Stimulated activated memory B cell treated with anti-CD40 and anti-IgM and Interleukin-4, amounts not matched to agents 10 μg/mL and 1 μg/mL and 100 μg/mL, for 72 hours (primary cell): ENCODE results near the gene MAPK12.

Experiments
- ATAC-seq: fragments of 150-1000 bp; cut with Tn5 transposase; 2 replicates; pipeline ENCODE4 v1.10.0; 2021
- H3K27ac Mint-ChIP-seq: one replicate; pipeline ENCODE4 v1.8.0; 2022; ENCODE audit warnings: mild to moderate bottlenecking, mixed read lengths
- H3K27me3 Mint-ChIP-seq: one replicate; pipeline ENCODE4 v1.8.0; 2022; ENCODE audit warnings: mixed read lengths
- H3K36me3 Mint-ChIP-seq: one replicate; pipeline ENCODE4 v1.8.0; 2022; ENCODE audit warnings: mixed read lengths
- H3K4me1 Mint-ChIP-seq: one replicate; pipeline ENCODE4 v1.8.0; 2022; ENCODE audit warnings: mixed read lengths
- H3K4me3 Mint-ChIP-seq: one replicate; pipeline ENCODE4 v1.8.0; 2022; ENCODE audit warnings: mild to moderate bottlenecking, moderate library complexity, mixed read lengths
- H3K9me3 Mint-ChIP-seq: one replicate; pipeline ENCODE4 v1.8.0; 2022; ENCODE audit warnings: mixed read lengths

Gene MAPK12

DNA sequence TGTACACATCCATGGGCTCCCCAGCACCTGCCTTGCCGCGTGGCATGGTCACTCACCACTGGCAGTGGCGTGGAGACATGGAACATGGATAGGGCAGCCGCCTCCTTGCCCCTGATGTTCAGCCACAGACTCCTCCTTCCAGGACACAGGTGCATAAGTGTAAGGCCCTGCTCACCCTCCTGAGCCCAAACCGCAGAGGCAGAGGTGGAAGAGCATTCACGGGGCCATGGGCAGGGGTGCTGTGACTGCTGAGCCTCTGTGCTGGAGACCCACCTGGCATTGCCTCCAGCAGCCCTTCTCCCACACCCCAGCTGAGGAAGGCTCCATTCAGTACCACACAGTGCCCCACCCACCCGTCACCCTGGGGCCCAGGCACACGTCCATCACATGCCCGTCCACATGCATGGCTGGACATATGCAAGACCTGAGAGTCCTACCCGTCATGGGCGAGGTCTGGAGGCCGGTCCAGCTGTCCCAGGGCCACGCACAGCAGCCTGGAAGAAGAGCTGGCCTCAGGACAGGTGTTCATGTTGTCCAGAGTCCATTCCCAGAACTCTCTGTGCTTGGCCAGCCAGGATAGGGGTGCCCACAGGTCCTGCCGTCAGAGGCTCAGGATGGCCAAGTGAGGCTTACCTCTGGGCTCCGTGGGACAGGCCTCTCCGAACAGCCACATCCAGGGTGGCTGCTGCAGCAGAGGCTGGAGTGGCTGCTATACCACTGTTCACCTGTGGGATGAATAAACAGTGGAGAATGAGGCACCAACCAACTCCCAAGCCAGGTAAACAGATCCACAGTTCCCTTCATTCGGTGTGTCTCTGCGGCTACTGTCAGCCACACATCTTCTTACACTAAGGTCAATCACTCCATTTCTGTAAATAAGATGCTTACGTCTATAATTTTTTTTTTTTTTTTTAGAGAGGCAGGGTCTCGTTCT is 15.0 kb downstream of the MAPK12 start:
- H3K27ac Mint-ChIP-seq = peak overlapping the region; percentile 91

DNA sequence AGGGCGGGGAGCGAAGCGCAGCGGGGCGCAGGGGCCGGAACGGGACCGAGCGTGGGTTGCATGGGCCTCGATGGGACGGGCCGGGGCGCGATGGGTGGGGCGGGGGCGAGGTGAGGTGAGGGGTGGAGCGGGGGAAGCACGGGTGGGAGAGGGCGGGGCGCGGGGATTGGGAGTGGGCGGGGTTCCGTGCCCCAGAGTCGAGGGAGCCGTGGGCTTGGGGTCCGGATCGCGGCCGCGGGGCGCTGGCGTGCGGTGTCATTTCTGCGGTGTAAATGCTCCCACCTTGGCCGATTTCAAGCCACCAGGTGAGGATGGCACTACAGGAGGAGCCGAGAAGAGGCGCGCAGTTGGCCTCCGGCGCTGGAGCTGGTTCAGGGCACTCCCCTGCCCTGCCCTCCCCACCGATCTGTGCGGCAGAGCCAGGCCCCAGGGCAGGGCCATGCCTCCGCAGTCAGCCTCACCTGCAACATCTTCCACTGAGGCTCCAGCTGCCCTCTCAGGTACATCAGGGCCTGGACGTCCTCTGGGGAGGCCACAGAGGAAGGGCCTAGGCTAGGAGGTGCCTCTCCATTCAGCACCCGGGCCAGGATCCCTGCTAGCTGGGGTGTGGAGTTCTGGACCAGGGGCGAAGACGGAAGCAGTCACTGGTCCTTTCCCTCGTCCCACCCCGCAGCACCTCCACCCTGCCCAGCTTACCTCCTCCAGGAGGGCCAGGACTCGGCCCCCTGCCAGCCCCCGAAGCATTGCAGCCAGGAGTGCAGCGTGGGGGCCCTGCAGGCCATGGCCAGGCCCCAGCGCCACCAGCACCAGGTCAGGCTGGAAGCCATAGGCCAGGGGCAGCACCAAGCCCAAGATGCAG is 16.0 kb downstream of the MAPK12 start:
- peak overlapping the region; percentile 93 for H3K4me3 Mint-ChIP-seq
- peak; percentile 55 for ATAC-seq
- H3K27me3 Mint-ChIP-seq = no peaks in the 10 kb centered on the region

More for the DNA sequence above, 15.0 kb downstream of the MAPK12 start:
- Mint-ChIP-seq H3K4me1 (peaks cover 56% of the 10 kb centered on the region), H3K9me3 (no peaks in the 10 kb centered on the region), H3K4me3 (peak overlapping the region; percentile 93), H3K36me3 (peaks cover 15% of the 10 kb centered on the region), H3K27me3 (no peaks in the 10 kb centered on the region)
- no peak for ATAC-seq

DNA sequence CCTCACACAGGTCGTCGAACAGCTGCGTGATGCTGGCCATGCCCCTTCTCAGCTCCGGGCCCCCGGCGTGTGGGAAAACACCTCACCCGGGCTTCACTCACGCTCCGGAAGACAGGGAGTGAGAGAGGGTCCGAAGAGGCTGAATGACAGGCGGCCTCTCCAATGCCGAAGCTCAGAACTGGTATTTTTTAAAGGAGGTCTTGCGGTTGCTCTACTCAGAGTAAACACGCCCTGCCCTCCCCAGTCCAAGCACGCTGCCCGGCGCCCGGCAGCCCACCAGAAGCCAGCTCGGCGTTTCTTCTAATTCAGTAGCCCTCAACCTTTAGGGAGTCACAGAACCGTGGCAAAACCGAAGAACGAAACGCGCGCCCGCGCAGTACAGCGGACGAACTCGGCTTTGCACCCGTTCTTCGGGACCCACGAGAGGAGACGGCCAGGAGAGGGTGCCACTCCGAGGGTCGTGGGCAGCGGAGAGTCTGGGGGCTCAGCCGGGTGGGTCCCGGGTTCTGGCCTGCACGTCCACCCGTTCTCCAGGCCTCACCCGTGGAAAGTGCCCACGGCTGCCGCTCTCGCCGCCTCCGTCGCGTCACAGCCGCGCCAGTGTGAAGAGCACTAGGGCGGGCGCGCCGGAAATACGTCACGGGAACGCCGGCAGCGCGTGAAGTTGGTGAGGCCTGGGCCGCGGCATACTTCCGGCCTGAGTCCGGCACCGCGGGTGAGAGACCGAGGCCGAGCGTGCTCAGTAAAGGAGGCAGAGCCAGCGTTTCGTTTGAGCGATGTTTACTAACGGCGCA is 16.9 kb downstream of the MAPK12 start, which contains the start of gene TUBGCP6:
TUBGCP6 (minus strand) TSS at position 604 of the 794 bp plus-strand sequence; CDS start at position 40, 564 bp downstream.
- Mint-ChIP-seq H3K4me1 (peaks cover 53% of the 10 kb centered on the region), H3K27ac (peak within 1 kb of the TSS; percentile 91), H3K4me3 (peak within 1 kb of the TSS; percentile 93), H3K36me3 (peaks cover 19% of the 10 kb centered on the region), H3K9me3 (no peaks in the 10 kb centered on the region), H3K27me3 (no peaks in the 10 kb centered on the region)
- peak; percentile 94 for ATAC-seq

More for the DNA sequence above, 16.0 kb downstream of the MAPK12 start:
- Mint-ChIP-seq H3K9me3 (no peaks in the 10 kb centered on the region), H3K27ac (peak overlapping the region; percentile 91), H3K36me3 (peaks cover 15% of the 10 kb centered on the region), H3K4me1 (peaks cover 61% of the 10 kb centered on the region)

DNA sequence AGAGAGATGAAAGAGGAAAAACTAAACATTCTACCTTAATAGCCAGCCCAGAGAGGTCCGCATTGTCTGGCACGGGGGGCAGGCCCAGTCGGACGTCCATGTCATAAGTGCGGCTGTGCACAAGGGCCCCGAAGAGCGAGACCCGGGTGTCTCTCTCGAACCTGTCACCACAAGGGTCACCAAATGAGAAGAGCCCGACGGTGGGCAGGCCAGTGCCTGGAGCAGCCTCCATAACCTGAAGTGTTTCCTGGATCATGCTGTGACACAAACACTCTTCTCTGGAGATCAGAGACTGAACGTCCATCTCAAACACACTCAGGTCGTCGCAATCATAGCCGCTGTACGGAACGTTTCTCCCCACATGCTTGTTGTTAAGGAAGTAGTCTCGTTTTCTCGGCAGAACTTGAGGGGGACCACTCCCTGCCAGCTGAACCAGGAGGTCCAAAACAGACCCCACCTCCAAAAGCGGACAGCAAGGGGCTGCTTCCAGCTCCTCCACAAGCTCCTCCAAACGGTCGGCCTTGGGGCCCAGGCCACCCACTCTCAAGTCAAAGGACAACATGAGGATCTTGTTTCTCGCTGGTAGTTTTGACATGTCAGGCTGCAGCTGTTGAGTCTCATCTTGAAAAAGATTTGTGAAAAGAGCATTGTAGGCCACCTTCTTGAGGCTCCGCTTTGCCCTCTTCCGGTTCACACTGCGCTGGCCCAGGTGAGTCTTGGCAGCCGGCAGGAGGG is 17.6 kb downstream of the MAPK12 start:
- peaks cover 19% of the 10 kb centered on the region for H3K36me3 Mint-ChIP-seq
- H3K27ac Mint-ChIP-seq = peak overlapping the region; percentile 91
- no peaks in the 10 kb centered on the region for H3K27me3 Mint-ChIP-seq
- no peak for ATAC-seq
- no peaks in the 10 kb centered on the region for H3K9me3 Mint-ChIP-seq
- peak overlapping the region; percentile 93 for H3K4me3 Mint-ChIP-seq
- peaks cover 52% of the 10 kb centered on the region for H3K4me1 Mint-ChIP-seq

DNA sequence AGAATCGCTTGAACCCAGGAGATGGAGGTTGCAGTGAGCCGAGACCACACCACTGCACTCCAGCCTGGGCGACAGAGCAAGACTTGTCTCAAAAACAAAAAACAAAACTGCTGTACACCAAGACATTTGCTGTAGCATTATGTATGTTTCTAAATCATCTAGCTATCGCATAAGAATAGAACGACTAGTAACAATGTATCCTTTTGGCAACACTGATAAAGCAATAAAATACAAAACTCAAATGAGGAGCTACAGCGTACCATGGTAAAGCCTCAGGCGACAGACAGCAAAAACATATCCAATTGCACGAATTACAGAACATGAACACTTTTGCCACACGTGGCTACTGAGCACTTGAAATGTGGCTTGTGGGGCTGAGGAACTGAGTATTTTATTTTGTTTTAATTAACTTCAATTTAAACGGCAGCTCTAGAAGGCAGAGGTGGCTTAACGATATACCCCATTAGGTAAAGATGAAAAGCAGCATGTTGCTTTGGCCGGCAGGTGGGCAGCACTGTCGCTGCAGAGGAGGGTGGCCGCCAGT is 19.0 kb downstream of the MAPK12 start:
- Mint-ChIP-seq H3K27ac (peak overlapping the region; percentile 91), H3K4me3 (peak overlapping the region; percentile 93)

DNA sequence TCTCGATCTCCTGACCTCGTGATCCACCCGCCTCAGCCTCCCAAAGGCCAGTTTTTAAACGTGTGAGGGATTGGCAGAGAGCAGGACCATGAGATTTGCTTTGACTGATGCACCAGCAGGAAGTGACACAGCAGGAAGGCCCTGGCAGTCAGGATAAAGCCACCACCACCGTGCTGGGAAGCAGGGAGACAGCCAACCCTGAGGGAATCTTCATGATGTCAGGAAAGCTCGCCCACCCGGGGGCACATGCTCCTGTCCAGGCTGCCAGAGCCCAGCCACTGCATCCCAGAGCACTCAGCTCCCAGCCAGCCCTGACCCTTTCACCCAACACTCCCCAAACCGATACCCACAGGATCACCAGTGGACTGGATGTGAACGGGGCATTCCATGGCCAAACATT is 22.7 kb downstream of the MAPK12 start:
- Mint-ChIP-seq H3K4me3 (no peak overlapping the region), H3K27ac (no peak overlapping the region), H3K27me3 (no peaks in the 10 kb centered on the region), H3K9me3 (peaks cover 3% of the 10 kb centered on the region), H3K36me3 (peaks cover 29% of the 10 kb centered on the region), H3K4me1 (peaks cover 55% of the 10 kb centered on the region)
- ATAC-seq = no peak

More for the DNA sequence above, 19.0 kb downstream of the MAPK12 start:
- Mint-ChIP-seq H3K4me1 (peaks cover 46% of the 10 kb centered on the region), H3K9me3 (no peaks in the 10 kb centered on the region), H3K36me3 (peaks cover 20% of the 10 kb centered on the region), H3K27me3 (no peaks in the 10 kb centered on the region)
- ATAC-seq = no peak

DNA sequence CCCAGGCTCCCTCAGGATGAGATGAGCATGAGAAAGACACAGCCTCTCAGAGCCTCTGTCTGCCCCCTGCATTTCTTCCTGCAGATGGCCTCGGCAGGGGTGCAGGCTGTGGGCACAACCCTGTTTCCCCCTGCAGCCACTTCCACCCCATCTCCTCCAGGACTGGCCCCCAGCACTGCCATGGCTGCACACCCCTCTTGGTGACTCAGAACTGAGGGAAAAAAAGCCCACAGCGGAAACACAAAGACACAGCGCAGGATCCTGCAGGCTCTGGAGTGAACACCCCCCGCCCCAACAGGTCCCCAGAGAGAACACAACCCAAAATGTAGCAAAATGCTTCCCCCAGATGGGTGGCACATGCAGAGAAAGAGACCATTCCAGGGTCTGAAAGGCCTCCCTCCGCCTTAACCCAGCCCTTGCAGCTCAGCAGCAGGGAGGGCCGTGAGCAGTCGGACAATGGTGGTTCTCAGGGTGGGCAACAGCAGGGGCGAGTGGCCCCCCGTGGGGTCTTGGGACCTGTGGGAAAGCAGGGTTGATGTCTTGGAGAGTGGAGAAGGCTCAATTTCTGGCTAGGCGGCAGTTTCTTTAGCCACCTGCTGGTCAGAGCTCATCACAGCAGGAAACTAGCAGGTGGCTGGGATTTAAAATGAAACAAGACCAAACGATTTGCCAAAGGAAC is 24.6 kb downstream of the MAPK12 start:
- H3K4me3 Mint-ChIP-seq = no peak overlapping the region
- no peak overlapping the region for H3K27ac Mint-ChIP-seq
- H3K27me3 Mint-ChIP-seq = no peaks in the 10 kb centered on the region
- peaks cover 3% of the 10 kb centered on the region for H3K9me3 Mint-ChIP-seq
- H3K36me3 Mint-ChIP-seq = peaks cover 43% of the 10 kb centered on the region
- H3K4me1 Mint-ChIP-seq = peaks cover 38% of the 10 kb centered on the region
- ATAC-seq = no peak

DNA sequence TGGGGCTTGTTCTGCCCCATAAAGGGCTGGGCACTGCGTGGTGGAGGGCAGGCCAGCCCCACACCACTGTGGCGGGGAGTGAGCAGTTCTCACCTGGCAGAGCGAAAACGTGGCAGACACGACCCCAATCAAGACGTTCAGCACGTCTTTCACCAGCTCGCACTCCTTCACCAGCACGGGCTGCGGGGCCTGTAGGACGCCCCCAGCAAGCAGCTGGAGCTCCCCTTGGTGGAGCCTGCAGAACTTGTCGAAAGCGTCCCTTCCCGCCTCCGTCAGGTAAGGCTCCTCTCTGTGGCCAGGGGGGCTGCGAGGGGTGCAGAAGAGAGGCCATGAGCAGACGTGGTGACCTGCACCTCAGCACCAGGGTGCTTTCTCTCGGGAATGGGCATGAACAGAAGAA is 28.3 kb downstream of the MAPK12 start:
- peaks cover 63% of the 10 kb centered on the region for H3K36me3 Mint-ChIP-seq
- H3K27ac Mint-ChIP-seq = no peak overlapping the region
- peaks cover 3% of the 10 kb centered on the region for H3K9me3 Mint-ChIP-seq
- H3K4me1 Mint-ChIP-seq = peaks cover 35% of the 10 kb centered on the region
- no peak overlapping the region for H3K4me3 Mint-ChIP-seq
- H3K27me3 Mint-ChIP-seq = no peaks in the 10 kb centered on the region
- ATAC-seq = no peak

DNA sequence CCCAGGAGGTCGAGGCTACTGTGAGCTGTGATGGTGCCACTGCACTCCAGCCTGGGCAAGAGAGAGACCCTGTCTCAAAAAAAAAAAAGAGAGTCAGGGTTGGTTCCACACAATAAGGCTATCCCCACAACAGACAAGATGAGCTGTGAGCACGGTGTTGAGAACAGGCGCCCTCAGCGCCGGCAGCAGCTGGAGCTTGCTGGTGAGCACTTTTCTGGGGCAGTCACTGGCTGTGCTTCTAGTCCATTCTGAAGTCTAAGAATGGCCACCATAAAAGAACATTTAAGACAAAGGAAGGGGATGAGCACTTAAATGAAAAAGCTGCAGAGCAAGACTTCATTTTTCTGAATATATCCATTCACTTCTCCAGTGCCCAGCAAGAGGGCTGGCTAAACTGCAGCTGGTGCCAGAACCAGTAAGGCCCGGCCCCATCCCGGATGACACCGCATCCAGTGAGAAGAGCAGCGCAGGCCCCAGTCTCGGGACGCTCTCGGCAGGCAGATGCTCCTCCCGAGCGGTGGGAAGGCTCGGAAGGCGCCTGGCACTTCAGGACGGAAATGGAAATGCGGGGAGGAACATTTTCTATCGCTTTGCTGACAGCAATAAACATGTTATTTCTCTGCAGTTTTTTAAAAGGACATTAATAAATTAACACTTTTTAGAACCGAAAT is 28.9 kb downstream of the MAPK12 start:
- H3K27me3 Mint-ChIP-seq = no peaks in the 10 kb centered on the region
- H3K4me1 Mint-ChIP-seq = peaks cover 35% of the 10 kb centered on the region
- H3K9me3 Mint-ChIP-seq = peaks cover 3% of the 10 kb centered on the region
- ATAC-seq = no peak
- no peak overlapping the region for H3K4me3 Mint-ChIP-seq
- H3K36me3 Mint-ChIP-seq = peaks cover 57% of the 10 kb centered on the region
- H3K27ac Mint-ChIP-seq = no peak overlapping the region

DNA sequence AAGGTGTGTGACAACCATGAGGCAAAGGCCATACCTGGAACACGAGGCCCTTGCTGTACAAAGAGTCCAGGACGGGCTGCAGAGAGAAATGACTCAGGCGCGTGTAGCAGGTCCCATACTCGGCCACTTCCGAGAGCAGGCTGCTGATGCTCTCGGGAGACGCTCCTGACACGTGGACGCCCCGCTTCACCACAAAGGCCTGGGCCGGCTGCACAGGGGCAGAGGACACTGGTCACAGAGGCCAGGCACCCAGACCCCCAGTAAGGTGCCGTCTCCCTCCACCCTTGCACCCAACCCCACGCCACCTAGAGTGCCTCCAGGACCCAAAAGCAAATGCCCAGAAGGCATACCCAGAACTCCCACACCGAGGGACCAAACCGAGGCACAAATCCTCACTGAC is 32.1 kb downstream of the MAPK12 start:
- Mint-ChIP-seq H3K4me1 (peaks cover 17% of the 10 kb centered on the region), H3K27me3 (no peaks in the 10 kb centered on the region), H3K4me3 (no peak overlapping the region), H3K9me3 (no peaks in the 10 kb centered on the region), H3K36me3 (peaks cover 61% of the 10 kb centered on the region), H3K27ac (no peak overlapping the region)
- ATAC-seq = no peak

DNA sequence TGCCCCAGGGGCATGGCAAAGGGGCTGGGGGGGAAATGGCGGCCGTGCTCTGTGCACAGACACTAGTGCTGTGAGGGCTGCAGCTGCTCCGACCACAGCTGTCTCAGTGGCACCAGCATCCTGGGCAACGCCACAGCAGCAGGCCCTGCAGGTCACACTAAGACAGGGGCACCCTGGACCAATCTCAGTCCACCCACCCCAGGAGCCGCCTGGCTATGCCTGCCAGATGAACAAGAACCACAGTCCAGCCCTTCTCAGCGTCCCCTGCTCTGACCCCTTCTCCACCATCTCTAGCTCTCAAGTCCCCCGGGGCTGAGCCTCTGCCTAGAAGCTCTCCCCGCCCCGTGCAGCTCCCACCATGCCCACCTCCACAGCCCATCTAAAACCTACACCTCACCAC is 33.1 kb downstream of the MAPK12 start:
- Mint-ChIP-seq H3K27ac (no peak overlapping the region), H3K27me3 (no peaks in the 10 kb centered on the region), H3K4me1 (peaks cover 9% of the 10 kb centered on the region), H3K4me3 (no peak overlapping the region), H3K9me3 (no peaks in the 10 kb centered on the region), H3K36me3 (peaks cover 64% of the 10 kb centered on the region)
- ATAC-seq = no peak

DNA sequence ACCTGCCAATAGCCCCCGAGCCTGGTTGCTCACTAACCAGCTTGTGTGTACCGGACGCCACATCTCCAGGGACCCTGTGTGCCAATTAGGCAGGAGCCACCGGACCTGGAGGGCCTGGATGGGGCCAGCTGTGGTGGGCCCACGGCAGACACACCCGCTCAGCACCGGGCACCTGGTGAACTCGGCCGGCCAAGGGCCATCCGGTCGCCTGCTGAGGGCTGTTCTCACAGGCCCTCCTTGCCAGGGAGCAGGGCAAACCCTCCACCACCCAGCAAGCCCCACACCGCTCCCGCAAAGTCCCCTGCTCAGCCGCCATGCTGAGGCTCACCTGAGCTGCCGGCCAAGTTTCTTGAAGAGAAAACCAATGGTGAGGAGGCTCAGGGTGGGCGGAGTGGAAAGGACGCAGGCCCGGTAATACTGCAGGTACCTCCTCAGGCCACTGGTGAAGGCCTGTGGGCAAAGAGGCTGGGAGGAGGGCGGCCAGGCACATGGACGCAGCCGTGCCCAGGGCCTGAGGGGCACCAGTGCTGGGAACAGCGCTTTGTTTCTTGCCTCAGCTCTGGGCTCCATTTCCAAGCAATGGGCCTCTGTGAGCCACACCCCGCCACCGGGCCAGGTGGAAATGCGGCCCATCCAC is 33.8 kb downstream of the MAPK12 start:
- peaks cover 66% of the 10 kb centered on the region for H3K36me3 Mint-ChIP-seq

DNA sequence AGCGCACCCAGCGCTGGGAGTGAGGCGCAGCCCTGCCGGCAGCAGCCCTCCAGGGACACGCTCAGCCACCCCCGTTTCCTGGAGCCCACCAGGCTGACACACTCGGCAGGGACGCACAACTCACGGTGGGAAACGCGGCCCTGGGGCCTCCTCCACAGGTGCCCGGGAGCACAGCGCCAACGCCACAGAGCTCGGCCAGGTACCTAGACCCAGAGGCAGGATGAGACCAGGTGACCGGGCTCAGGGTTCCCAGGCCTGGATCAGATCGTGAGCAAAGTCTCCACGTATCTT is 34.7 kb downstream of the MAPK12 start:
- Mint-ChIP-seq H3K27me3 (no peaks in the 10 kb centered on the region), H3K36me3 (peaks cover 59% of the 10 kb centered on the region), H3K9me3 (no peaks in the 10 kb centered on the region), H3K27ac (no peak overlapping the region), H3K4me1 (peaks cover 9% of the 10 kb centered on the region), H3K4me3 (no peak overlapping the region)
- ATAC-seq = no peak

More for the DNA sequence above, 33.8 kb downstream of the MAPK12 start:
- Mint-ChIP-seq H3K9me3 (no peaks in the 10 kb centered on the region), H3K27ac (no peak overlapping the region), H3K27me3 (no peaks in the 10 kb centered on the region), H3K4me1 (peaks cover 9% of the 10 kb centered on the region), H3K4me3 (no peak overlapping the region)
- no peak for ATAC-seq
